MM.1S (cell line): ENCODE data around the gene DPH7.

Source experiments
- DNase-seq: peaks from one replicate; pipeline ENCODE4 v3.0.0-alpha.2; 2015
- H2AFZ ChIP-seq: fragments of 300-600 bp; sonication (generic); 2 replicates; pipeline ENCODE4 v1.6.0; 2016; ENCODE audit warnings: antibody characterized with exemption, low read length
- H3F3A ChIP-seq: fragments of 300-600 bp; sonication (generic); 2 replicates; pipeline ENCODE4 v1.6.1; 2016; ENCODE audit warnings: mild to moderate bottlenecking, antibody characterized with exemption, low read length, moderate library complexity, mixed read lengths; ENCODE audit not compliant: insufficient read depth
- H3K27ac ChIP-seq: fragments of 300-600 bp; sonication (generic); 2 replicates; pipeline ENCODE4 v1.5.1; 2016; ENCODE audit warnings: mild to moderate bottlenecking, low read length
- H3K27me3 ChIP-seq: fragments of 300-600 bp; sonication (generic); replicated peaks from 2 replicates; pipeline ENCODE4 v1.6.0; 2016; ENCODE audit warnings: low read length; ENCODE audit not compliant: insufficient read depth
- H3K36me3 ChIP-seq: fragments of 300-600 bp; sonication (generic); replicated peaks from 2 replicates; pipeline ENCODE4 v1.6.1; 2016; ENCODE audit warnings: mild to moderate bottlenecking, low read length, mixed read lengths; ENCODE audit not compliant: insufficient read depth
- H3K4me1 ChIP-seq: fragments of 300-600 bp; sonication (generic); 2 replicates; pipeline ENCODE4 v1.6.1; 2016; ENCODE audit warnings: low read length, mixed read lengths
- H3K4me2 ChIP-seq: fragments of 300-600 bp; sonication (generic); 2 replicates; pipeline ENCODE4 v1.6.0; 2016; ENCODE audit warnings: low read depth, low read length
- H3K4me3 ChIP-seq: fragments of 300-600 bp; sonication (generic); 2 replicates; pipeline ENCODE4 v1.5.1; 2016; ENCODE audit warnings: low read length, mixed read lengths
- H3K79me2 ChIP-seq: fragments of 300-600 bp; sonication (generic); 2 replicates; pipeline ENCODE4 v1.6.1; 2016; ENCODE audit warnings: mixed run types, low read length, mixed read lengths
- H3K9ac ChIP-seq: fragments of 300-600 bp; sonication (generic); 2 replicates; pipeline ENCODE4 v1.6.1; 2016; ENCODE audit warnings: low read length, mixed read lengths
- H3K9me2 ChIP-seq: fragments of 300-600 bp; sonication (generic); replicated peaks from 2 replicates; pipeline ENCODE4 v1.6.1; 2016; ENCODE audit warnings: mild to moderate bottlenecking, low read length, mixed read lengths; ENCODE audit not compliant: insufficient read depth
- H3K9me3 ChIP-seq: fragments of 300-600 bp; sonication (generic); replicated peaks from 2 replicates; pipeline ENCODE4 v1.6.1; 2016; ENCODE audit warnings: mild to moderate bottlenecking, low read length, mixed read lengths; ENCODE audit not compliant: insufficient read depth
- H4K20me1 ChIP-seq: fragments of 300-600 bp; sonication (generic); 2 replicates; pipeline ENCODE4 v1.6.1; 2016; ENCODE audit warnings: mild to moderate bottlenecking, low read length, moderate library complexity, mixed read lengths; ENCODE audit not compliant: insufficient read depth
- EZH2 ChIP-seq: fragments of 300-600 bp; sonication (generic); optimal IDR thresholded peaks from 2 replicates; pipeline ENCODE3; 2017; ENCODE audit warnings: low read depth, mild to moderate bottlenecking, antibody characterized with exemption, low read length, mixed read lengths
- EZH2phosphoT487 ChIP-seq: fragments of 300-600 bp; sonication (generic); IDR thresholded peaks from 2 replicates; pipeline ENCODE4 v1.6.1; 2018; ENCODE audit warnings: antibody characterized with exemption, low read length
- TF ChIP-seq, protein P1 (sequence below): fragments of 300-600 bp; sonication (generic); IDR thresholded peaks from 2 replicates; pipeline ENCODE4 v1.5.1; 2016; ENCODE audit warnings: antibody characterized with exemption, low read length, mixed read lengths

Gene DPH7

DNA sequence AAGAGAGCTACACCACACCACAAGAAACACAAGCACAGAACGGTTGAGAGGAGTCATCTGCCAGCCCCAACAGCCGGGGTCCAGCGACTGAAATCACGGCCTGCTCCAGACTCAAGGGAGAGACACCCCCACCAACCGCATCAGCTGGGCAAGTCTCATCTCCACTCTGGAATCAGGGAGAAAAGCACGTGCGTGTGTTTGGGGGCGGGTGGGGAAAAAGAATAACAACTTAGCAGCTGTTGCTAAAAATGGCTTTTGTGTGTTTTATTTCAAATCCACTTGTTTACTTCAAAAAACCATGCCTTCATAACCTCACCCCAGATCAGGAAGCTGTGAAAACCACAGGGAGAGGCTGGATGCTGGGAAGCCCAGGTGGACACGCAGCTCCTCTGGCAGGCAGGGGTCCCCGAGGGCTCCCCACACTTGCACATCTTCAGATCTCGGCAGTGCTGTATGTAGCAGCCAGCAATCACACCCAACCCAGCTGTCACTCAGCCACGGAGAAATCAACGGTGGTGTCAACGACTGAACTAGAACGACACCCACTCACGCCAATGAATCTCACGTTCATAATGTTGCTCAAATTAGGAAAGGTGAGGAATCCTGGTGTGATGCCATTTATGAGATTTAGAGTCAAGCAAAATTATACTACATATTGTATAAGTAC lies 47.5 kb downstream of the DPH7 start:
- H3K4me1 ChIP-seq = peaks cover 9% of the 10 kb centered on the region; the same call in 1 of the 2 replicates
- H3K9me2 ChIP-seq = no peaks in the 10 kb centered on the region
- TF ChIP-seq EZH2phosphoT487 (no peak), EZH2 (no peak)
- TF ChIP-seq, protein P1, sequence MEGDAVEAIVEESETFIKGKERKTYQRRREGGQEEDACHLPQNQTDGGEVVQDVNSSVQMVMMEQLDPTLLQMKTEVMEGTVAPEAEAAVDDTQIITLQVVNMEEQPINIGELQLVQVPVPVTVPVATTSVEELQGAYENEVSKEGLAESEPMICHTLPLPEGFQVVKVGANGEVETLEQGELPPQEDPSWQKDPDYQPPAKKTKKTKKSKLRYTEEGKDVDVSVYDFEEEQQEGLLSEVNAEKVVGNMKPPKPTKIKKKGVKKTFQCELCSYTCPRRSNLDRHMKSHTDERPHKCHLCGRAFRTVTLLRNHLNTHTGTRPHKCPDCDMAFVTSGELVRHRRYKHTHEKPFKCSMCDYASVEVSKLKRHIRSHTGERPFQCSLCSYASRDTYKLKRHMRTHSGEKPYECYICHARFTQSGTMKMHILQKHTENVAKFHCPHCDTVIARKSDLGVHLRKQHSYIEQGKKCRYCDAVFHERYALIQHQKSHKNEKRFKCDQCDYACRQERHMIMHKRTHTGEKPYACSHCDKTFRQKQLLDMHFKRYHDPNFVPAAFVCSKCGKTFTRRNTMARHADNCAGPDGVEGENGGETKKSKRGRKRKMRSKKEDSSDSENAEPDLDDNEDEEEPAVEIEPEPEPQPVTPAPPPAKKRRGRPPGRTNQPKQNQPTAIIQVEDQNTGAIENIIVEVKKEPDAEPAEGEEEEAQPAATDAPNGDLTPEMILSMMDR = no peak
- H4K20me1 ChIP-seq = no peaks in the 10 kb centered on the region
- no peak overlapping the region for H3K4me2 ChIP-seq
- DNase-seq = no peak
- H3K9me3 ChIP-seq = no peaks in the 10 kb centered on the region
- no peak overlapping the region for H3K9ac ChIP-seq
- H2AFZ ChIP-seq = no peak overlapping the region
- no peaks in the 10 kb centered on the region for H3F3A ChIP-seq
- H3K27ac ChIP-seq = no peak overlapping the region
- H3K36me3 ChIP-seq = no peaks in the 10 kb centered on the region
- H3K79me2 ChIP-seq = no peaks in the 10 kb centered on the region
- H3K4me3 ChIP-seq = no peak overlapping the region
- H3K27me3 ChIP-seq = peaks cover 13% of the 10 kb centered on the region

DNA sequence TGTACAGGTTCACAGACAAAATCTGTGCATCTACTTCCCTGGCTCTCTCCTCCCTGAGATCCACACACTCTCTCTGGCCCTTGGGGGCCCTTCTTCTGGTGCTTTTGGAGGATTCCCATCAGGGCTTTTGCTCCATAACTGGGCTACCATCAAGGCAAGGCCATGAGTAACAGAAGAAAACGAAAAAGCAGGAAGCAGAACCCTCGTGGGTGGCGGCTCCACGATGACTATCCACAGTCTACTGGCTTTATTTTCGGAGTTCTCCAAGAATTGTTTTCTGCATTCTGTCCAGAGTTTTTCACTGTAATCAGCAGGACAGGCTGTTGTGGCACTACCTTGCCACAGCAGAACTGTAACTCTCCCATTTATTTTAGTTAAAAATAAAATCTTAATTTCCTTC lies 48.4 kb downstream of the DPH7 start:
- Histone ChIP-seq H3K4me1 (peaks cover 9% of the 10 kb centered on the region; the same call in 1 of the 2 replicates), H3K79me2 (no peaks in the 10 kb centered on the region), H3K9ac (no peak overlapping the region), H2AFZ (no peak overlapping the region), H3K4me3 (no peak overlapping the region), H3K36me3 (no peaks in the 10 kb centered on the region), H3K27me3 (peaks cover 13% of the 10 kb centered on the region), H3K27ac (no peak overlapping the region), H3K9me3 (no peaks in the 10 kb centered on the region), H3F3A (no peaks in the 10 kb centered on the region), H3K4me2 (no peak overlapping the region), H3K9me2 (no peaks in the 10 kb centered on the region), H4K20me1 (no peaks in the 10 kb centered on the region)
- no peak for DNase-seq
- TF ChIP-seq EZH2 = no peak
- TF ChIP-seq EZH2phosphoT487 = no peak
- TF ChIP-seq, protein P1 = no peak

DNA sequence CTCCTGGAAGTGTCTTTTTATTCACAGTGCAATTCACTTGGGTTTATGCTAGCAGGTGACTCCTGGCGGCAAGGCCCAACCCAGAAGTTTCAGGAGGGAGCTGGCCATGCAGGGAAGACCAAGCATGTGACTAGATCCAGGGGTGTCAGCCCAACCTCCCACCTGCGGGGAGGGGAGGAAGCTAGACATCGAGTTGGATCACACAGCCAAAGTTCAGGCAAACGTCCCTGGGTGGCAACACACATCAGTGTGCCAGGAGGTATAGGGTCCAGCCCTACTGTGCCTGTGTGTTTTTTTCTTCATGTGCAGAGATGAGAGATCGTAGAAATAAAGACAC lies 53.8 kb downstream of the DPH7 start:
- H4K20me1 ChIP-seq = no peaks in the 10 kb centered on the region
- no peak overlapping the region for H3K4me2 ChIP-seq
- no peak overlapping the region for H2AFZ ChIP-seq
- DNase-seq = no peak
- no peaks in the 10 kb centered on the region for H3K9me2 ChIP-seq
- peaks cover 13% of the 10 kb centered on the region for H3K27me3 ChIP-seq
- H3K36me3 ChIP-seq = no peaks in the 10 kb centered on the region
- H3K4me1 ChIP-seq = no peaks in the 10 kb centered on the region
- no peak overlapping the region for H3K4me3 ChIP-seq
- TF ChIP-seq, protein P1 = no peak
- TF ChIP-seq EZH2 = no peak
- no peak for TF ChIP-seq EZH2phosphoT487
- H3K79me2 ChIP-seq = no peaks in the 10 kb centered on the region
- no peaks in the 10 kb centered on the region for H3F3A ChIP-seq
- no peaks in the 10 kb centered on the region for H3K9me3 ChIP-seq
- no peak overlapping the region for H3K9ac ChIP-seq
- no peak overlapping the region for H3K27ac ChIP-seq
